GM18951 (cell line): ENCODE measurements around the gene NPLOC4.

Experiments
- POLR2A ChIP-seq: IDR thresholded peaks from 4 replicates; pipeline ENCODE4 v1.6.1; 2011; ENCODE audit warnings: mild to moderate bottlenecking; ENCODE audit not compliant: insufficient read length, insufficient read depth; ENCODE audit errors: extremely low read depth
- in situ Hi-C: fragments of 300-500 bp; cut with MboI; formaldehyde crosslinking; loops from one replicate; pipeline ENCODE4 v1.12.0; 2022; ENCODE audit warnings: low sequenced_read_pairs, mixed read lengths, inconsistent platforms; ENCODE audit not compliant: unreplicated experiment

The NPLOC4 gene

DNA sequence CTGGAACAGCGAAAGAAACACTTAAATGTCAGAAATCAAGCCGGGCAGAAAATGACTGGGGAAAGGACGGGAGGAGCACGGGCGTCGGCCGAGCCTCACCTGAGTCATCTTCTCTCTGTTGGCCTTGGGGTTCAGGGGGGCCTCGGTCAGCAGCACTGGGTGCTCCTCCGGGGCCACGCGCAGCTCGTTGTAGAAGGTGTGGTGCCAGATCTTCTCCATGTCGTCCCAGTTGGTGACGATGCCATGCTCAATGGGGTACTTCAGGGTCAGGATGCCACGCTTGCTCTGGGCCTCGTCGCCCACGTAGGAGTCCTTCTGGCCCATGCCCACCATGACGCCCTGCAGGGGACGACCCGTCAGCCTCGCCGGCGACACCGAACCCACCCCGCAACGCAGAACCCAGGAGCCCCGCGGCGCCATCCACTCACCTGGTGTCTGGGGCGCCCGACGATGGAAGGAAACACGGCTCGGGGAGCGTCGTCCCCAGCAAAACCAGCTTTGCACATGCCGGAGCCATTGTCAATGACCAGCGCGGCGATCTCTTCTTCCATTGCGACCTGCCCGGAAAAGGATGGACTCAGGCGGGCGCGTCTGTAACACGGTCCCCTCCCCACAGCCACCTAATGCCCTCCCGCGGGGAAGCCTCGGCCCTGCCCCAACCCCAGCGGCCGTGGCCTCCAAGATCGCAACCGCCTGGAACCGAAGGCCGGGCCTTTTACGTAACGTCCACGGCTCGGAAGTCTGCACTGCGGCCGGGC lies 124.9 kb downstream of the NPLOC4 start:
- in situ Hi-C loops: no loop called here
- TF ChIP-seq POLR2A: no peak

DNA sequence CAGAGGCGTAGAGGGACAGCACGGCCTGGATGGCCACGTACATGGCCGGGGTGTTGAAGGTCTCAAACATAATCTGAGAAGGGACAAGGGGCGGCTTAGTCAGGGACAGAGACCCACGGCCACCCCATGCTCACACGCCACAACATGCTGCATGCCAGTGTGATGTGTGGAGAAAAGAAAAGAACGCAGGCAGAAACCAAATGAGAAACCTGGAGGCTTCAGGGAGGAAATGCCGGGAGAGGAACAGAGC lies 125.4 kb downstream of the NPLOC4 start:
- in situ Hi-C loops: no loop called here
- no peak for TF ChIP-seq POLR2A

DNA sequence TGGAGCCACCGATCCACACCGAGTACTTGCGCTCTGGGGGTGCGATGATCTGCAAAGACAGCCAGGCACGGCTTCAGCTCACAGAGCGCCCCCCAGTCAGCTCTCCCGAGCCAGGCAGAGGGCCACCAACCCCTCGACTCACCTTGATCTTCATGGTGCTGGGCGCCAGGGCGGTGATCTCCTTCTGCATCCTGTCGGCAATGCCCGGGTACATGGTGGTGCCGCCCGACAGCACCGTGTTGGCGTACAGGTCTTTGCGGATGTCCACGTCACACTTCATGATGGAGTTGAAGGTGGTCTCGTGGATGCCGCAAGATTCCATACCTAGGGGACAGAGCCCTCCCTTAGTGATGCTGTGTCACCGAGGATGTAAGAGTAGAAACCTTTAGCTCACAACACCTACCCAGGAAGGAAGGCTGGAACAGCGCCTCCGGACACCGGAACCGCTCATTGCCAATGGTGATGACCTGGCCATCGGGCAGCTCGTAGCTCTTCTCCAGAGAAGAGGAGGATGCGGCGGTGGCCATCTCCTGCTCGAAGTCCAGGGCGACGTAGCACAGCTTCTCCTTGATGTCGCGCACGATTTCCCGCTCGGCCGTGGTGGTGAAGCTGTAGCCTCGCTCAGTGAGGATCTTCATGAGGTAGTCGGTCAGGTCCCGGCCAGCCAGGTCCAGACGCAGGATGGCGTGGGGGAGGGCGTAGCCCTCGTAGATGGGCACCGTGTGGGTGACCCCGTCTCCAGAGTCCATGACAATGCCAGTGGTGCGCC lies 125.9 kb downstream of the NPLOC4 start:
- in situ Hi-C loops: no loop called here
- peak; percentile 45 for TF ChIP-seq POLR2A

DNA sequence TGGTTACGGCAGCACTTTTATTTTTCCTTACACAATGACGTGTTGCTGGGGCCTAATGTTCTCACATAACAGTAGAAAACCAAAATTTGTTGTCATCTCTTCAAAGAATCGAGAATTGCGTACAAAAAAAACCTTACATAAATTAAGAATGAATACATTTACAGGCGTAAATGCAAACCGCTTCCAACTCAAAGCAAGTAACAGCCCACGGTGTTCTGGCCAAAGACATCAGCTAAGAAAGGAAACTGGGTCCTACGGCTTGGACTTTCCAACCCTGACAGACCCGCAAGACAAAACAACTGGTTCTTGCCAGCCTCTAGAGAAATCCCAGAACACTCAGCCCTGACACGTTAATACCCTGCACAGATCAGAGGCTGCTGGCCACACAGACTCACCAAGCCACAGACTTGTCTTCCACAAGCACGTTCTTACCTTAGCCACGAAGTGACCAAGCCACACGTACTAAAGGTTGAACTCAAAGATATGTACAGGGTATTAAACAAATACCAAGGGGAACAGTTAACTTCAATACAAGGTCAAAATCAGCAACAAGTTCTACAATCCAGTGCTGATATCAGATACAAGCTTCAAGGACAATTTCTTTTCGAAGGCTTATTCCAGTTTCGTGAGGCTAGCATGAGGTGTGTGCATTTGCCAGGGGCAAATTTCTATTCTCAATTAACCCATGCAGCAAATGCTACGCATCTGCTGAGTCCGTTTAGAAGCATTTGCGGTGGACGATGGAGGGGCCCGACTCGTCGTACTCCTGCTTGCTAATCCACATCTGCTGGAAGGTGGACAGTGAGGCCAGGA lies 126.7 kb downstream of the NPLOC4 start:
- no peak for TF ChIP-seq POLR2A
- in situ Hi-C loops: no loop called here

DNA sequence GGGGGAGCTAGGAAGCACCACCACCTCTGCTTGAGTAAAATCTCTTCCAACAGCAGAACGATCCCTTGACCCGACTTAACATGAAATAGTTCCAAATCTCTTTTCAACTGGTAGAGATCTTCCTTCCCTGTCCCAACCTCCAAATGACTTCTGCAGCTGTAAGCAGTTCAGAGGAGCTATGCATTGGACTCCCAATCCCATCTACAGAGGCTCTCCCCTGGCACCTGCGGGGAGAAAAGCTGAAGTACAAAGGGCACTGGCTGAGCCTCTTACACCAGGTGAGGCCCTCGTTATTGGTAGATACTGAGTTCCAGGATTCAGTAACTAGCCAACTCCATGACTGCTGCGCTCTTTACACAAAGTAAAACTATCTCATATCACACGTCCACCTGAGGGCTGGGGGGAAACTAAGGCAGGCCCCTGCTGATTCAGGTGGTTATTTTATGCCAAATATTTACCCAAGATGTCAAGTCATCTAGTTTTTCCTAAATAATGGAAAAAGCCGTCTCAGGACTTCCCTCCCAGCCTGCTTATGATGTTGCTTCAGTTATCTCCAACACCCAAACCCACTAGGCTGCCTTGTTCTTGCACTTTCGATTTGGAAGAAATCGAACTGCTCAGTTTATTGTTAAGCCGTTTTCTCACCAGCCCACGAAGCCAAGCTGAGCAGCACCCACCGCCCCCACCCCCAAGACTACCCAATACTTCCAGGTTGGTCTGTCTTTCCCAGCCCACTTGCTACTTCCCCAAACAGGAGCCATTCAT lies 127.5 kb downstream of the NPLOC4 start:
- in situ Hi-C loops: no loop called here
- TF ChIP-seq POLR2A: peak; percentile 47

DNA sequence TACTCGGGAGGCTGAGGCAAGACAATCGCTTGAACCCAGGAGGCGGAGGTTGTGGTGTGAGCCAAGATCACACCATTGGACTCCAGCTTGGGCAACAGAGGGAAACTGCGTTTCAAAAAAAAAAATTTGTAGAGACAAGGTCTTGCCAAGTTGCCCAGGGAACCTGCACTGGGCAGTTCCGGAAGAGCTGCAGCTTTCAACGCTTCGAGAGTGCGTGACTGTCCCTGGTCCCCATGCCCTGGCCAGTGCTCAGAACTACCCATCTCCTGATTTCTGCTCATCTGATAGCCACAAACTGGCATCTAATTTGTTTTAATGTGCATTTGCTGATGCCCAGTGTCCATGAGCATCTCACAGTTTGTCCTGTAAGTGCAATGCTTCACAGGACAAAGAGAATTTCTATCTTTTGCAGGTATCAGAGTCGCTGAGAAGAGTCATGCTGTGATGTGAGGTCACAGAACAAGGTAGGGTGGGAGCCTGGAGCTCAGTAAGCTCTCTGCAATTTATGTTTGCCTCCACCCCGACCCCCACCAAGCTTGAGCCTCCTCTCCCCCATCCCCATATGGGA lies 128.2 kb downstream of the NPLOC4 start:
- in situ Hi-C loops: no loop called here
- TF ChIP-seq POLR2A: peak; percentile 57
